Stimulated activated CD4-positive, alpha-beta T cell treated with anti-CD3 and anti-CD28 coated beads, Interleukin-4, amount 100 ng/mL, for 24 hours (primary cell): ENCODE results near the gene STIL.
"Not testable (repeated sequence)": the region's sequence is repeated elsewhere in the genome, so short reads cannot be mapped to it uniquely, and the experiment has no call there.

Source experiments
- DNase-seq: peaks from one replicate; pipeline ENCODE4 v3.0.0-alpha.2; 2020

STIL gene

DNA sequence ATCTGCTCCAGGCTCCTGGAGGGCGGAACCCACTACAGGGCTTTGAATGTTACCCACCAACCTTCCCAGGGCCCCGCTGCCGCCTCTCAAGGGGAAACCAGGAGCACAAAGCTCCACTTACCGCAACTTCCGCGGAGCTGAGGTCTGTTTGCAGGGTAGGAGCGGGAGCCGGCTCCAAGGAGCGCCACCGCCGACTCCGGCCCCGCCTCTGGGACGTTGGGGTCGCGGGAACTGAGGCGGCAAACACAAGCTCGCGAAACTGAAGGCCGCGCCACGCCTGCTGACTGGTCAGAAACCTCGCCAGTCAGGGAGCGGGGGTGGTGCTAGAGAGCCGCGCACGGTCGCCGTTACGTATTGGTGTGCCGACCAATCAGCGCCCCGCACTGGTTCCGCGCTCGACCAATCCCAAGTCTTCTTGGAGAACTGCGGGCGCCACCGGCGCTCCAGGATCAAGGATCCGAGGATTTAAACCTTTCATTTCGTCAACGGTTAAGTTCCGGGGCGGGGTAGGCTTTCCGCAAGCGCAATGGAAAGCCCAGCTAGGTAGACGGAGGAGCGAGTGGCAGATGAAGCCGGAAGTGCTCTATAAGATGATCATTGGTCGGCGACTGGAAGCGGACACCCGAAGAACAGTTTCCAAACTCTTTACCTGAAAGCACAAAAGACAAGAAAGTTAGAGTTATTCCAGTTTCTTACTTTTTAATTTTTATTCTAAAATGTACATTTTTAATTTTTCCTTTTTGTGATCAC is at the start of gene STIL:
Gene STIL, minus strand, starts transcription at position 233 of the 750 bp plus-strand sequence. CDS start 3,828 bp downstream, outside the sequence.
- DNase-seq, result peak; percentile 98

DNA sequence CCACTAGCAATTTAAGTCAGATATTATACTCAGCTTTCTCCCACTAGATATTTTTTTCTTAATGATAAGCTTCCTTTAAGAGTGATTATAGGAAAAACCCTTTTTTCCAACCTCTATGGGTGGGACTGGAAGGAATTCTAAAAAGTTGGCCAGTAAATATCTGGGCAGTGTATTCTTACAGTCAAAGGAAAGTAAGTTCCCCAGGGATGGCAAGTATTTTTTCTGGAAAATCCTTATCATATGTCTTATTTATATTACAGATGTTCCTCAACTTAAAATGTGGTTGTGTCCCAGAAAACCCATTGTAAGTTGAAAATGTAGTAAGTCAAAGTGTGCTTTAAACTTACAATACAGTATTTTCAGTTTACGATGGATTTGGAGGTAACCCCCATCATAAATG is 48.9 kb upstream of the STIL start:
- DNase-seq, result no peak

- no peak for DNase-seq
These were observed 47.4 kb upstream of the STIL start for GRCh38 chr1:47361380-47361779.

DNA sequence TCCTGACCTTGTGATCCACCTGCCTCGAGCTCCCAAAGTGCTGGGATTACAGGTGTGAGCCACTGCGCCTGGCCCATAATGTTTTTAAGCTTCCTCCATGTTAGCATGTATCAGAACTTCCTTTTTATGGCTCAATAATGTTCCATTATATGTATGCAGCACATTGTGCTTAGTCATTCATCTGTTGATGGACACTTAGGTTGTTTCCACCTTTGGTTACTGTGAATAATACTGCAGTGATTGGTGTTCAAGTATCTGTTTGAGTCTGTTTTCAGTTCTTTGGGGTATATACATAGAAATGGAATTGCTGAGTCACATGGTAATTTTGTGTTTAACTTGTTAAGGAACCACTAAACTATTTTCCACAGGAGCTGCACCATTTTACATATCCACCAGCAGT is 37.4 kb upstream of the STIL start:
- no peak for DNase-seq

- no peak for DNase-seq
These were observed 34.3 kb upstream of the STIL start for GRCh38 chr1:47348246-47348645.

DNA sequence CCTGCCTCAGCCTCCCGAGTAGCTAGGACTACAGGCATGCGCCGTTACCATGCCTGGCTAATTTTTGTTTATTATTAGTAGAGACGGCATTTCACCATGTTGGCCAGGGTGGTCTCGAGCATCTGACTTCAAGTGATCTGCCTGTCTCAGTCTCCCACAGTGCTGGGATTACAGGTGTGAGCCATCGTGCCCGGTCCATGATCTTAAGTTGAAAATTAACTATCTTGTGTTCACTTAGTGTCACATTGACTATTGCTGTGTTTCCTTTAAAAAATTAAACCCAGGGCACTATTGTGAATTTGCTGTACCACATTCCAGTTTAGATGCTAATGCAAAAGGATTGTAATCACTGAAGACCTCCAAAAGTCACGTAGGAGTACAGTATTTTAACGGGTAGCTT is 33.8 kb upstream of the STIL start:
- DNase-seq, result no peak

- DNase-seq, result not testable (repeated sequence)
These were observed 33.0 kb upstream of the STIL start for GRCh38 chr1:47346979-47347378.

DNA sequence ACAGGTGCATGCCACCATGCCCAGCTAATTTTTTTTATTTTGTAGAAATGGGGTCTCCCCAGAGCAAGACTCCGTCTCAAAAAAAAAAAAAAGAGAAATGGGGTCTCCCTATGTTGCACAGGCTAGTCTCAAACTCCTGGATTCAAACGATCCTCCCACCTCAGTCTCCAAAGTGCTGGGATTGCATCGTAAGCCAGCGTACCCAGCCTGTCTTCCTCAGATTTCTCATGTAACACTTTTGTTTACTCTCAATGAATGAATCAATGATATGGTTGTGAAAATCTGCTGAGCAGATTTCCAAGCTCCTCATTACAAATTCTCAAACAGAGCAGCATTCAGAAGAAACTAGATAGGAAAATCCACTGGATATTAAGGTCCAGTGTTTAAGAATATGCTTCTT is 26.3 kb upstream of the STIL start:
- no peak for DNase-seq

- no peak for DNase-seq
These were observed 24.5 kb upstream of the STIL start for GRCh38 chr1:47338249-47339077.

DNA sequence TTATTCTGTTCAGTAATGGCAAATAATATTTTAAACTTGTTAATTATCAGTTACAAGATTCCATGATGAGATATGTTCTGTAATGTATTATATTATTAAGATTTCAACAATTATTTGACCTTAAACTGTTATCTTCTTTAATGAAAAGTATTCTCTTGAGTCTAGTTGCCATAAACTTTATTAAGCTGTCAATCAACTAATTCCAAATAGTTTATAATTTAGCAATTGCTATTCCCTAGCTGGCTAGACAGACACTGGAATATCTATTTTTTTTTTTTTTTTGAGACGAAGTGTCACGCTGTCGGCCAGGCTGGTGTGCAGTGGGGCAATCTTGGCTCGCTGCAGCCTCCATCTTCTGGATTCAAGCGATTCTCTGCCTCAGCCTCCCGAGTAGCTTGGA is 23.4 kb upstream of the STIL start:
- no peak for DNase-seq

GRCh38 chr1:47334765-47335435 is 21.0 kb upstream of the STIL start:
- no peak for DNase-seq

DNA sequence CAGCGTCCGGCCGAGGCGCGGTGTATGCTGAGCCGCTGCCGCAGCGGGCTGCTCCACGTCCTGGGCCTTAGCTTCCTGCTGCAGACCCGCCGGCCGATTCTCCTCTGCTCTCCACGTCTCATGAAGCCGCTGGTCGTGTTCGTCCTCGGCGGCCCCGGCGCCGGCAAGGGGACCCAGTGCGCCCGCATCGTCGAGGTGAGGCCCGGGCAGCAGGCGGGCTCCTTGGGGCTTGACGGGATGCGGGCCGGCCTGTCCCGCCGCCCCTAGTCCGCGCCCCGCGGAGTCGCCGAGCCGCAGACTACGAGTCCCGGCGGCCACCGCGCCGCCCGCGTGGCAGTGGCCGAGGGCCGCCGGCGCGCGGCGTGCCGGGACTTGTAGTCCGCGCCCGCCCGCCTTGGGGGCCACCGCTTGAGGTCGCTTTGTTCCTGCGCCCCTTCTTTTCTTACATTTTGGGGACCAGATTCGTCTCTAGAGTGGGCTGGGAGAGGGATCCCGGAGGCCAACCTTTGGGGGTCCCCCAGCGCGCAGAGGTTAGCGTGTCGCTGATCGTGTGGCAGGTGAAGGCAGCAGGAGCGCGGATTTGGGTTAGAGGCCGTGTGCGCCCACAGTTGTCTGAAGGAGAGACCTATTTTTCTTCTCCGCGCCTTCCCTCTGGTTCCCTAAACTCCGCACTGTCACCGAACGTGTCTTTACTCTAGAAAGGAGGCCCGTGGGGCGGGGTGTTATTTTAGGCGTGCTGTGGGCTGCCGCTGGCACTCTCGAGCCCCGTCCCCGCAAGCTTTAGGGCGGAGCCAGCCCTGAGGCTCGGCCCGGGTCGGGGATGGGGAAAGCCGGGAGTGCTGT is 20.2 kb upstream of the STIL start:
- DNase-seq, result peak; percentile 70

GRCh38 chr1:47333578-47333921 is 19.6 kb upstream of the STIL start, which contains the start of gene CMPK1:
Gene CMPK1 (plus strand): TSS chr1:47333790. CDS start chr1:47333946, 156 bp downstream.
- peak; percentile 81 for DNase-seq

DNA sequence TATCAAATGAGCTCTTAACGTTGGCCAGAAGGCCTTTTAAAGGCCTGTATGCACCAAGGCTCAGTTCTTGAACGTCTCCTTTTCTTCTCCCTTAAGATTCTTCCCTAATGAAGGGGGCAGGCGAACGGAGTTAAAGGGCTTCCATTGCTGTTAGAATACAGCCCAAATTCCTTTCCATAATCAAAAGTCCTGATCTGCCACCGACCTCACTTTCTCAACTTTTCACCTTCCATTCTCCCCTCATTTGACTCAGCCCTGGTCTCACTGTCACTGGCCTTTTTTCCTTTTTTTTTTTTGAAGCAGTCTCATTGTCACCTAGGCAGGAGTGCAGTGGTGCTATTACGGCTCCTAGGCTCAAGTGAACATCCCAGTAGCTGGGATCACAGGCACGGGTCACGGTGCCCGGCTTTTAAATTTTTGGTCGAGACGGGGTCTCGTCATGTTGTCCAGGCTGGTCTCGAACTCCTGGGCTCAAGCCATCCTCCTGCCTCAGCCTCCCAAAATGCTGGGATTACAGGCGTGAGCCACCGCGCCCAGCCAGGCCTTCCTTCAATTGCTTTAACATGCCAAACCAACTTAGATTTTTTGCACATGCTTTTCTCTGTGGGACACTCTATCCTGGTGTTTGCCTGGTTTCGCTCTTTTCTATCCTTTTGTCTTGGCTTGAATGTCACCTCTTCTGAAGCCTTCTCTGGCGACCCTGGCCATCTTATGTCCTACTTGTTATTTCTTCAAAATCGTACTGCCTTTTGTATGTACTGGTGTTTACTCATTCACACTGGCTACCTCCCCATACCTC is 19.0 kb upstream of the STIL start:
- no peak for DNase-seq

- DNase-seq, result no peak
These were observed 17.9 kb upstream of the STIL start for GRCh38 chr1:47331875-47332274.

- no peak for DNase-seq
These were observed 16.3 kb upstream of the STIL start for GRCh38 chr1:47330212-47330611.

- no peak for DNase-seq
These were observed 15.0 kb upstream of the STIL start for GRCh38 chr1:47328992-47329391.

DNA sequence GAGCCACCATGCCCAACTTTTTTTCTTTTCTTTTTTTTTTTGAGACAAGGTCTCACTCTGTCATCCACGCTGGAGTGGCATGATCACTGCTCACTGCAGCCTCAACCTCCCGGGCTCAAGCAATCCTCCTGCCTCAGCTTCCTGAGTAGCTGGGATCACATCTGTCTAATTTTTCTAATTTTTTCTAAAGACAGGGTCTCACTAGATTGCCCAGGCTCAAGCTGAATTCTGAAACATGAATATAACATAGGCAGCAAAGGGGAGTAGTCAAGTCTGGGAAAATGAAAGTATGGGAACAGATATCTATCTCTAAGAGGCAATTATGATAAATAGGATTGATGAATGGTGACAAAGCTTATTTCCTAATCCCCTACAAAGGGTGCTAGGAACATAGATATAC is 12.3 kb upstream of the STIL start:
- no peak for DNase-seq

DNA sequence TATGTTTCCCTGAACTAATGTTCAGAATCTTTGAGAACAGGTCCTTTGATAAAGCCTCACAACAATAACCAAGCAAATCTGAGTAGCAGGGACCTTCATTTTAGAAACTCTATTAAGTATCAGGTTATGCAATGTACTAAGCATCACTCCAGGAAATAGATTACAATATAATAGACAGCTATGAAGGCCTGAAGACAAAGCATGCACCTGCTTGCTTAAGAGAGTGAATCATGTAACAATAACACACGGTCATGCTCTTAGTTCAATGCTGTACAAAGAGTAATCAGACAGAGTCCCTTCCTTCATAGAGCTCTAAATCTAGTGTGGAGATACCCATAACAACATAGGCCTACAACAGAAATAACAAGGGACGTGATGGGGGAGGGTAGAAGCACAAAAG is 11.6 kb upstream of the STIL start:
- no peak for DNase-seq

DNA sequence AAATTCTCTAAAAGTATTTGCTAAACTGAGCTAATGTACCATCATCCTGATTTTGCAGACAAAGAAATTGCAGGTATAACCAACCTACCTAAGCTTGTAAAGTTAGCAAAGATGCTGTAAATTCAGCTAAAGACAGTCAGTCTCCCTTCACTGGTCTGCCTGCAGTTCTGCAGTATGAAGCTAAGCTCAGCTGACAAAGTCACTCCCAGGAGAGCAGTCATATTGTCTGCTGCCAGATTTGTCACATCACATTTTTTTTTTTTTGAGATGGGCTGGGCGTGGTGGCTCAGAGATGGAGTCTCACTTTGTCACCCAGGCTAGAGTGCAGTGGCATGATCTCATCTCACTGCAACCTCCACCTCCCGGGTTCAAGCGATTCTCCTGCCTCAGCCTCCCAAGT is 10.7 kb upstream of the STIL start:
- no peak for DNase-seq

- DNase-seq, result no peak
These were observed 9.7 kb upstream of the STIL start for GRCh38 chr1:47323599-47324031.

DNA sequence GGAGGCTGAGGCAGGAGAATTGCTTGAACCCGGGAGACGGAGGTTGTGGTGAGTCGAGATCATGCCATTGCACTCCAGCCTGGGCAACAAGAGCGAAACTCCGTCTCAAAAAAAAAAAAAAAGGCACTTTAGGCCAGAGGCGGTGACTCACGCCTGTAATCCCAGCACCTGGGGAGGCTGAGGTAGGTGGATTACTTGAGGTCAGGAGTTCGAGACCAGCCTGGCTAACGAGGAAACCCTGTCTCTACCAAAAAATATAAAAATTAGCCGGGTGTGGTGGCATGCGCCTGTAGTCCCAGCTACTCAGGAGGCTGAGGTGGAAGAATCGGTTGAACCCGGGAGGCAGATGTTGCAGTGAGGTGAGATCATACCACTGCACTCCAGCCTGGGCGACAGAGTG is 6.0 kb upstream of the STIL start:
- not testable (repeated sequence) for DNase-seq
